ENCODE measurements around the gene RDX.

RDX gene

GRCh38 chr11:110172468-110173065 is 123.8 kb downstream of the RDX start:
- Histone ChIP-seq H3K27ac (no peak overlapping the region), H3K4me3 (no peak overlapping the region)
- no peak for TF ChIP-seq CTCF (IDR thresholded peaks at IDR 0.05)
- no peak for DNase-seq (ENCODE audit: low spot score)

- no peak for DNase-seq (ENCODE audit: low spot score)
- Histone ChIP-seq H3K27ac (no peak overlapping the region), H3K4me3 (no peak overlapping the region)
- TF ChIP-seq CTCF (IDR thresholded peaks at IDR 0.05): no peak
Measured at GRCh38 chr11:110169738-110170137, 126.7 kb downstream of the RDX start.

GRCh38 chr11:110168033-110168803 is 128.2 kb downstream of the RDX start:
- no peak overlapping the region for H3K4me3 ChIP-seq
- DNase-seq (ENCODE audit: low spot score): no peak
- H3K27ac ChIP-seq: no peak overlapping the region
- TF ChIP-seq CTCF (IDR thresholded peaks at IDR 0.05): no peak

- Histone ChIP-seq H3K27ac (no peak overlapping the region), H3K4me3 (no peak overlapping the region)
- DNase-seq (ENCODE audit: low spot score): no peak
- TF ChIP-seq CTCF (IDR thresholded peaks at IDR 0.05): no peak
Measured at GRCh38 chr11:110165039-110165925, 131.1 kb downstream of the RDX start.

- Histone ChIP-seq H3K27ac (no peak overlapping the region), H3K4me3 (no peak overlapping the region)
- no peak for TF ChIP-seq CTCF (IDR thresholded peaks at IDR 0.05)
- DNase-seq (ENCODE audit: low spot score): no peak
Measured at GRCh38 chr11:110162216-110162615, 134.2 kb downstream of the RDX start.

- no peak for DNase-seq (ENCODE audit: low spot score)
- Histone ChIP-seq H3K4me3 (no peak overlapping the region), H3K27ac (no peak overlapping the region)
- no peak for TF ChIP-seq CTCF (IDR thresholded peaks at IDR 0.05)
Measured at GRCh38 chr11:110161061-110161460, 135.4 kb downstream of the RDX start.
